Measurements from ENCODE around the gene UCMA. TPM values are rescaled to one million over a fixed set of nuclear protein-coding genes. Genes with fewer than 3 reads are reported as not detected.
"Not testable (repeated sequence)": the region's sequence is repeated elsewhere in the genome, so short reads cannot be mapped to it uniquely, and the experiment has no call there.

The UCMA gene
- polyA plus RNA-seq = not detected
- long read RNA-seq, donor 1 = 0 reads
- long read RNA-seq, donor 2 = 0 reads
- long read RNA-seq, donor 3 = 0 reads
- long read RNA-seq, donor 4 = 0 reads
- long read RNA-seq, donor 5 = 0 reads
- long read RNA-seq, donor 6 = 0 reads
- long read RNA-seq, donor 7 = 0 reads
- long read RNA-seq, donor 8 = 0 reads
- long read RNA-seq, donor 9 = 0 reads
- long read RNA-seq, donor 10 = 0 reads
- long read RNA-seq, donor 11 = 0 reads

GRCh38 chr10:13234172-13234571 lies at the start of gene UCMA:
TSS of gene UCMA (minus strand) at chr10:13234374. CDS start at chr10:13234258, 116 bp downstream.
- DNase-seq = no peak
- no peaks in the 10 kb centered on the region for H3K36me3 ChIP-seq (ENCODE audit: control insufficient read depth, insufficient read depth, low read length)
- no peaks in the 10 kb centered on the region for H3K4me1 ChIP-seq (ENCODE audit: control insufficient read depth, insufficient read depth, low read length)
- H3K27me3 ChIP-seq (ENCODE audit: control insufficient read depth, insufficient read depth, low read length) = peaks cover 2% of the 10 kb centered on the region
- no CpG with 5 or more reads among the region's 10 CpGs for WGBS (ENCODE audit: insufficient coverage, low lambda C conversion rate)
- no peak within 1 kb of the TSS for H3K4me3 ChIP-seq (ENCODE audit: low read length)
- no peak within 1 kb of the TSS for H3K27ac ChIP-seq (ENCODE audit: low read length)
- no peaks in the 10 kb centered on the region for H3K9me3 ChIP-seq (ENCODE audit: control insufficient read depth, low read depth, low read length)

- H3K27ac ChIP-seq (ENCODE audit: low read length); DNase-seq; H3K9me3 ChIP-seq (ENCODE audit: control insufficient read depth, low read depth, low read length); H3K4me3 ChIP-seq (ENCODE audit: low read length); H3K27me3 ChIP-seq (ENCODE audit: control insufficient read depth, insufficient read depth, low read length); H3K4me1 ChIP-seq (ENCODE audit: control insufficient read depth, insufficient read depth, low read length): not testable (repeated sequence)
- 100% methylated on average over 1 of the region's 6 CpGs for WGBS (ENCODE audit: insufficient coverage, low lambda C conversion rate)
- H3K36me3 ChIP-seq (ENCODE audit: control insufficient read depth, insufficient read depth, low read length) = peaks cover 12% of the 10 kb centered on the region
These were observed 48.2 kb upstream of the UCMA start for GRCh38 chr10:13282348-13282747.

- no peaks in the 10 kb centered on the region for H3K27me3 ChIP-seq (ENCODE audit: control insufficient read depth, insufficient read depth, low read length)
- no peak overlapping the region for H3K27ac ChIP-seq (ENCODE audit: low read length)
- H3K36me3 ChIP-seq (ENCODE audit: control insufficient read depth, insufficient read depth, low read length) = peaks cover 12% of the 10 kb centered on the region
- no peak overlapping the region for H3K4me3 ChIP-seq (ENCODE audit: low read length)
- 92% methylated on average over 2 of the region's 4 CpGs for WGBS (ENCODE audit: insufficient coverage, low lambda C conversion rate)
- H3K4me1 ChIP-seq (ENCODE audit: control insufficient read depth, insufficient read depth, low read length) = peaks cover 1% of the 10 kb centered on the region
- no peak for DNase-seq
- H3K9me3 ChIP-seq (ENCODE audit: control insufficient read depth, low read depth, low read length) = no peaks in the 10 kb centered on the region
These were observed 42.7 kb upstream of the UCMA start for GRCh38 chr10:13276749-13277365.

GRCh38 chr10:13276146-13276545 lies 42.0 kb upstream of the UCMA start:
- not testable (repeated sequence) for DNase-seq; H3K27me3 ChIP-seq (ENCODE audit: control insufficient read depth, insufficient read depth, low read length); H3K27ac ChIP-seq (ENCODE audit: low read length); H3K9me3 ChIP-seq (ENCODE audit: control insufficient read depth, low read depth, low read length); H3K4me3 ChIP-seq (ENCODE audit: low read length); H3K4me1 ChIP-seq (ENCODE audit: control insufficient read depth, insufficient read depth, low read length)
- H3K36me3 ChIP-seq (ENCODE audit: control insufficient read depth, insufficient read depth, low read length) = peaks cover 12% of the 10 kb centered on the region
- WGBS (ENCODE audit: insufficient coverage, low lambda C conversion rate) = no CpG with 5 or more reads among the region's 11 CpGs

GRCh38 chr10:13272164-13272571 lies 38.0 kb upstream of the UCMA start:
- DNase-seq = peak; percentile 6 to 38
- H3K4me3 ChIP-seq (ENCODE audit: low read length) = no peak overlapping the region
- H3K27ac ChIP-seq (ENCODE audit: low read length) = peak overlapping the region; percentile 78
- no peaks in the 10 kb centered on the region for H3K9me3 ChIP-seq (ENCODE audit: control insufficient read depth, low read depth, low read length)
- H3K4me1 ChIP-seq (ENCODE audit: control insufficient read depth, insufficient read depth, low read length) = peaks cover 17% of the 10 kb centered on the region
- no peaks in the 10 kb centered on the region for H3K36me3 ChIP-seq (ENCODE audit: control insufficient read depth, insufficient read depth, low read length)
- WGBS (ENCODE audit: insufficient coverage, low lambda C conversion rate) = no CpG with 5 or more reads among the region's 12 CpGs
- H3K27me3 ChIP-seq (ENCODE audit: control insufficient read depth, insufficient read depth, low read length) = no peaks in the 10 kb centered on the region

GRCh38 chr10:13271552-13272163 lies 37.5 kb upstream of the UCMA start:
- no peaks in the 10 kb centered on the region for H3K36me3 ChIP-seq (ENCODE audit: control insufficient read depth, insufficient read depth, low read length)
- no peaks in the 10 kb centered on the region for H3K27me3 ChIP-seq (ENCODE audit: control insufficient read depth, insufficient read depth, low read length)
- DNase-seq = peak; percentile 27 to 64
- peak overlapping the region; percentile 78 for H3K27ac ChIP-seq (ENCODE audit: low read length)
- no peaks in the 10 kb centered on the region for H3K9me3 ChIP-seq (ENCODE audit: control insufficient read depth, low read depth, low read length)
- no peak overlapping the region for H3K4me3 ChIP-seq (ENCODE audit: low read length)
- H3K4me1 ChIP-seq (ENCODE audit: control insufficient read depth, insufficient read depth, low read length) = peaks cover 17% of the 10 kb centered on the region
- WGBS (ENCODE audit: insufficient coverage, low lambda C conversion rate) = no CpG with 5 or more reads among the region's 14 CpGs

GRCh38 chr10:13270877-13271551 lies 36.8 kb upstream of the UCMA start:
- peaks cover 17% of the 10 kb centered on the region for H3K4me1 ChIP-seq (ENCODE audit: control insufficient read depth, insufficient read depth, low read length)
- H3K27me3 ChIP-seq (ENCODE audit: control insufficient read depth, insufficient read depth, low read length) = no peaks in the 10 kb centered on the region
- no peaks in the 10 kb centered on the region for H3K9me3 ChIP-seq (ENCODE audit: control insufficient read depth, low read depth, low read length)
- H3K4me3 ChIP-seq (ENCODE audit: low read length) = no peak overlapping the region
- peak overlapping the region; percentile 78 for H3K27ac ChIP-seq (ENCODE audit: low read length)
- DNase-seq = peak; percentile 19 to 76
- 49% methylated on average over 2 of the region's 9 CpGs for WGBS (ENCODE audit: insufficient coverage, low lambda C conversion rate)
- H3K36me3 ChIP-seq (ENCODE audit: control insufficient read depth, insufficient read depth, low read length) = no peaks in the 10 kb centered on the region

GRCh38 chr10:13268841-13269240 lies 34.7 kb upstream of the UCMA start:
- Histone ChIP-seq H3K9me3 (ENCODE audit: control insufficient read depth, low read depth, low read length) (no peaks in the 10 kb centered on the region), H3K27ac (ENCODE audit: low read length) (no peak overlapping the region), H3K4me1 (ENCODE audit: control insufficient read depth, insufficient read depth, low read length) (peaks cover 17% of the 10 kb centered on the region), H3K36me3 (ENCODE audit: control insufficient read depth, insufficient read depth, low read length) (no peaks in the 10 kb centered on the region), H3K27me3 (ENCODE audit: control insufficient read depth, insufficient read depth, low read length) (no peaks in the 10 kb centered on the region), H3K4me3 (ENCODE audit: low read length) (no peak overlapping the region)
- peak in 1 of 2 donors; percentile 47 for DNase-seq
- WGBS (ENCODE audit: insufficient coverage, low lambda C conversion rate) = 0% methylated on average over 1 of the region's 3 CpGs

GRCh38 chr10:13268310-13268709 lies 34.1 kb upstream of the UCMA start:
- Histone ChIP-seq H3K27me3 (ENCODE audit: control insufficient read depth, insufficient read depth, low read length) (no peaks in the 10 kb centered on the region), H3K4me1 (ENCODE audit: control insufficient read depth, insufficient read depth, low read length) (peaks cover 17% of the 10 kb centered on the region), H3K27ac (ENCODE audit: low read length) (no peak overlapping the region), H3K9me3 (ENCODE audit: control insufficient read depth, low read depth, low read length) (no peaks in the 10 kb centered on the region), H3K4me3 (ENCODE audit: low read length) (no peak overlapping the region), H3K36me3 (ENCODE audit: control insufficient read depth, insufficient read depth, low read length) (no peaks in the 10 kb centered on the region)
- DNase-seq = no peak
- WGBS (ENCODE audit: insufficient coverage, low lambda C conversion rate) = 100% methylated on average over 1 of the region's 4 CpGs

GRCh38 chr10:13263591-13263990 lies 29.4 kb upstream of the UCMA start:
- no peaks in the 10 kb centered on the region for H3K27me3 ChIP-seq (ENCODE audit: control insufficient read depth, insufficient read depth, low read length)
- H3K9me3 ChIP-seq (ENCODE audit: control insufficient read depth, low read depth, low read length) = peaks cover 7% of the 10 kb centered on the region
- H3K4me3 ChIP-seq (ENCODE audit: low read length) = no peak overlapping the region
- H3K36me3 ChIP-seq (ENCODE audit: control insufficient read depth, insufficient read depth, low read length) = no peaks in the 10 kb centered on the region
- no peak for DNase-seq
- no CpG with 5 or more reads among the region's 7 CpGs for whole genome bisulfite sequencing (ENCODE audit: insufficient coverage, low lambda C conversion rate)
- no peak overlapping the region for H3K27ac ChIP-seq (ENCODE audit: low read length)
- no peaks in the 10 kb centered on the region for H3K4me1 ChIP-seq (ENCODE audit: control insufficient read depth, insufficient read depth, low read length)

Data from large intestine (tissue), 12 donors.